Activated naive CD4-positive, alpha-beta T cell treated with anti-CD3 and anti-CD28 coated beads, Interleukin-2, amount 50 U/mL, for 72 hours (primary cell): ENCODE data around the gene TRMT1. TPM values are rescaled to one million over a fixed set of nuclear protein-coding genes. Genes with fewer than 3 reads are reported as not detected.
"Not testable (repeated sequence)": the region's sequence is repeated elsewhere in the genome, so short reads cannot be mapped to it uniquely, and the experiment has no call there.

ENCODE experiments used
- ATAC-seq, 2 donors: fragments of 150-1000 bp; cut with Tn5 transposase; 2 replicates each; pipeline ENCODE4 v1.10.0; 2021; ENCODE audit warnings: mild to moderate bottlenecking in 2 of 2, moderate library complexity in 2 of 2
- DNase-seq, 2 donors: peaks; one replicate each; pipeline ENCODE4 v3.0.0; 2021 to 2022; ENCODE audit warnings: low spot score in 2 of 2
- H3K27ac Mint-ChIP-seq, 2 donors: one replicate each; pipeline ENCODE4 v1.8.0; 2022; ENCODE audit warnings: mild to moderate bottlenecking in 2 of 2, mixed read lengths in 2 of 2
- H3K36me3 Mint-ChIP-seq, 2 donors: one replicate each; pipeline ENCODE4 v1.8.0; 2022; ENCODE audit warnings: mixed read lengths in 2 of 2
- H3K9me3 Mint-ChIP-seq, 2 donors: one replicate each; pipeline ENCODE4 v1.8.0; 2022; ENCODE audit warnings: mixed read lengths in 2 of 2
- total RNA-seq, 2 donors: library from RNA; stranded (reverse); gene quantifications; one replicate each; pipeline ENCODE4 v1.2.3, GENCODE V29; 2022

TRMT1 gene
- total RNA-seq = 10 to 100 TPM; 65.5 to 82.4 TPM

GRCh38 chr19:13116282-13117175, at the start of gene TRMT1:
Gene TRMT1, minus strand, starts transcription at chr19:13116740. Its CDS starts 341 bp downstream, at chr19:13116399.
- peak within 1 kb of the TSS; percentile 90 to 96 for H3K27ac Mint-ChIP-seq
- ATAC-seq (peak; percentile 68 to 70), DNase-seq (peak; percentile 86 to 95)
- H3K9me3 Mint-ChIP-seq = no peaks in the 10 kb centered on the region
- H3K36me3 Mint-ChIP-seq = peaks cover 12 to 29% of the 10 kb centered on the region in 2 donors

- DNase-seq, H3K36me3 Mint-ChIP-seq, ATAC-seq, H3K9me3 Mint-ChIP-seq: not testable (repeated sequence)
- H3K27ac Mint-ChIP-seq = peak overlapping the region in 1 of 2 donors; percentile 82
Measured at GRCh38 chr19:13166151-13166550, 49.6 kb upstream of the TRMT1 start.

GRCh38 chr19:13165162-13165997, 48.8 kb upstream of the TRMT1 start:
- Mint-ChIP-seq H3K36me3 (peaks cover 0 to 6% of the 10 kb centered on the region in 2 donors), H3K27ac (peak overlapping the region in 1 of 2 donors; percentile 82), H3K9me3 (no peaks in the 10 kb centered on the region)
- no peak for DNase-seq
- no peak for ATAC-seq

- ATAC-seq (peak; percentile 10 to 31), DNase-seq (peak; percentile 42 to 79)
- H3K27ac Mint-ChIP-seq = peak overlapping the region; percentile 82 to 85
- H3K9me3 Mint-ChIP-seq = no peaks in the 10 kb centered on the region
- H3K36me3 Mint-ChIP-seq = peaks cover 0 to 6% of the 10 kb centered on the region in 2 donors
Measured at GRCh38 chr19:13164343-13165161, 48.0 kb upstream of the TRMT1 start.

- no peaks in the 10 kb centered on the region for H3K9me3 Mint-ChIP-seq
- peak overlapping the region; percentile 82 to 93 for H3K27ac Mint-ChIP-seq
- H3K36me3 Mint-ChIP-seq = peaks cover 0 to 6% of the 10 kb centered on the region in 2 donors
- DNase-seq (peak; percentile 61 to 71), ATAC-seq (peak; percentile 9 to 34)
Measured at GRCh38 chr19:13163609-13164342, 47.2 kb upstream of the TRMT1 start.

- DNase-seq (peak; percentile 84 to 95), ATAC-seq (peak; percentile 67 to 70)
- Mint-ChIP-seq H3K36me3 (peaks cover 0 to 5% of the 10 kb centered on the region in 2 donors), H3K27ac (peak overlapping the region; percentile 82 to 93), H3K9me3 (no peaks in the 10 kb centered on the region)
Measured at GRCh38 chr19:13162724-13163608, 46.4 kb upstream of the TRMT1 start.

GRCh38 chr19:13160557-13160956, 44.0 kb upstream of the TRMT1 start:
- DNase-seq = peak in 1 of 2 donors; percentile 51
- Mint-ChIP-seq H3K27ac (no peak overlapping the region), H3K9me3 (no peaks in the 10 kb centered on the region)

GRCh38 chr19:13159713-13160112, 43.2 kb upstream of the TRMT1 start:
- Mint-ChIP-seq H3K36me3 (peaks cover 5 to 6% of the 10 kb centered on the region in 2 donors), H3K27ac (no peak overlapping the region), H3K9me3 (no peaks in the 10 kb centered on the region)
- no peak for ATAC-seq
- DNase-seq = no peak

More at GRCh38 chr19:13160557-13160956, 44.0 kb upstream of the TRMT1 start:
- no peak for ATAC-seq
- H3K36me3 Mint-ChIP-seq = no peaks in the 10 kb centered on the region

- Mint-ChIP-seq H3K36me3 (peaks cover 38 to 39% of the 10 kb centered on the region in 2 donors), H3K27ac (peak overlapping the region; percentile 97 to 99), H3K9me3 (no peaks in the 10 kb centered on the region)
- DNase-seq (peak; percentile 54 to 86), ATAC-seq (peak; percentile 4 to 5)
Measured at GRCh38 chr19:13155472-13156359, 39.2 kb upstream of the TRMT1 start.

- Mint-ChIP-seq H3K36me3 (peaks cover 45% of the 10 kb centered on the region in 2 donors), H3K9me3 (no peaks in the 10 kb centered on the region), H3K27ac (peak overlapping the region; percentile 97 to 99)
- ATAC-seq (peak; percentile 33 to 39), DNase-seq (peak; percentile 75 to 88)
Measured at GRCh38 chr19:13154911-13155471, 38.5 kb upstream of the TRMT1 start.

- Mint-ChIP-seq H3K27ac (peak overlapping the region; percentile 97 to 99), H3K9me3 (no peaks in the 10 kb centered on the region), H3K36me3 (peaks cover 49% of the 10 kb centered on the region in 2 donors)
- DNase-seq (peak; percentile 53 to 80), ATAC-seq (peak in 1 of 2 donors; percentile 2)
Measured at GRCh38 chr19:13154241-13154778, 37.8 kb upstream of the TRMT1 start.

- Mint-ChIP-seq H3K27ac (peak overlapping the region; percentile 97 to 100), H3K9me3 (no peaks in the 10 kb centered on the region), H3K36me3 (peaks cover 50 to 55% of the 10 kb centered on the region in 2 donors)
- no peak for ATAC-seq
- DNase-seq = peak in 1 of 2 donors; percentile 36
Measured at GRCh38 chr19:13153569-13154240, 37.2 kb upstream of the TRMT1 start.
